DOHH2 (cell line): ENCODE results near the gene DIP2B.

Source experiments
- H3F3A ChIP-seq: fragments of 200-600 bp; sonication (generic), shearing (Covaris generic); 2 replicates; pipeline ENCODE4 v1.6.0; 2016; ENCODE audit warnings: antibody characterized with exemption, mild to moderate bottlenecking; ENCODE audit not compliant: control insufficient read depth, insufficient read depth
- H3K27ac ChIP-seq: fragments of 200-600 bp; sonication (generic); 2 replicates; pipeline ENCODE4 v1.5.1; 2014; ENCODE audit warnings: low read depth, mild to moderate bottlenecking, low read length, moderate library complexity
- H3K27me3 ChIP-seq: fragments of 200-600 bp; sonication (generic); 2 replicates; pipeline ENCODE4 v1.6.1; 2014; ENCODE audit warnings: mild to moderate bottlenecking, low read length, mixed read lengths; ENCODE audit not compliant: control insufficient read depth
- H3K36me3 ChIP-seq: fragments of 200-600 bp; sonication (generic); 2 replicates; pipeline ENCODE4 v1.6.1; 2014; ENCODE audit warnings: mild to moderate bottlenecking, low read length, moderate library complexity, mixed read lengths; ENCODE audit not compliant: control insufficient read depth
- H3K4me1 ChIP-seq: fragments of 200-600 bp; sonication (generic); 2 replicates; pipeline ENCODE4 v1.6.1; 2014; ENCODE audit warnings: mild to moderate bottlenecking, low read length, mixed read lengths; ENCODE audit not compliant: control insufficient read depth
- H3K4me2 ChIP-seq: fragments of 200-600 bp; sonication (generic); 2 replicates; pipeline ENCODE4 v1.6.0; 2014; ENCODE audit warnings: mild to moderate bottlenecking, low read length, moderate library complexity
- H3K4me3 ChIP-seq: fragments of 200-600 bp; sonication (generic); 2 replicates; pipeline ENCODE4 v1.5.1; 2014; ENCODE audit warnings: mild to moderate bottlenecking, low read length, mixed read lengths
- H3K79me2 ChIP-seq: fragments of 200-600 bp; sonication (generic); 2 replicates; pipeline ENCODE4 v1.6.1; 2014; ENCODE audit warnings: mild to moderate bottlenecking, low read length, mixed read lengths; ENCODE audit not compliant: control insufficient read depth
- H3K9me2 ChIP-seq: fragments of 200-600 bp; sonication (generic); replicated peaks from 2 replicates; pipeline ENCODE4 v1.6.1; 2014; ENCODE audit warnings: mild to moderate bottlenecking, low read length, mixed read lengths; ENCODE audit not compliant: control insufficient read depth
- H3K9me3 ChIP-seq: fragments of 200-600 bp; sonication (generic); 2 replicates; pipeline ENCODE4 v1.6.1; 2014; ENCODE audit warnings: antibody characterized with exemption, low read length, mixed read lengths; ENCODE audit not compliant: control insufficient read depth, insufficient read depth
- H4K20me1 ChIP-seq: fragments of 200-600 bp; sonication (generic); 2 replicates; pipeline ENCODE4 v1.6.0; 2014; ENCODE audit warnings: low read depth, mild to moderate bottlenecking, antibody characterized with exemption, low read length, moderate library complexity; ENCODE audit not compliant: control insufficient read depth, insufficient read depth
- EZH2phosphoT487 ChIP-seq: fragments of 200-600 bp; sonication (generic); IDR thresholded peaks from 2 replicates; pipeline ENCODE4 v1.6.1; 2017; ENCODE audit warnings: borderline replicate concordance, mild to moderate bottlenecking, antibody characterized with exemption, low read length, moderate library complexity, mixed read lengths
- TF ChIP-seq, protein P1 (sequence below): fragments of 200-600 bp; sonication (generic); IDR thresholded peaks from one replicate; pipeline ENCODE4 v1.5.1; 2014; ENCODE audit warnings: antibody characterized with exemption, mild to moderate bottlenecking, low read depth, low read length; ENCODE audit not compliant: poor library complexity, severe bottlenecking

The DIP2B gene

DNA sequence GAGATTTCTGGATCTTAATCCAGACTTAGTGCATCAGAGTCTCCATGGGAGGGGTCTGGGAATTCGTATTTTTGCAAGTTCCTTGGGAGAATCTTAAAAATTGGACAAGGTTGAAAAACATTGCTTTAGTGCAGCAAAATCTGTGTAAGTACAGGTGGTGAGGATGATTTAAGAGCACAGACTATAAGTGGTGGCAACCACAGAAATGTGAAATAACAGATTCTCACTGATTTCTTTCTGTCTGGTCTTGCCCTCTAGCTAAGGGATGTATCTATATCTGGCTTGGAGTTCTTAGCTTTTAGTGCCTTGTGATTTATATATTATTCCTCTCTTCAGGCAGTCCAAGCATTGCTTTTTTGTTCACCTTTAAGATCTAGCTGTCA is 116.2 kb downstream of the DIP2B start:
- no peak overlapping the region for H3K27ac ChIP-seq
- TF ChIP-seq, protein P1, sequence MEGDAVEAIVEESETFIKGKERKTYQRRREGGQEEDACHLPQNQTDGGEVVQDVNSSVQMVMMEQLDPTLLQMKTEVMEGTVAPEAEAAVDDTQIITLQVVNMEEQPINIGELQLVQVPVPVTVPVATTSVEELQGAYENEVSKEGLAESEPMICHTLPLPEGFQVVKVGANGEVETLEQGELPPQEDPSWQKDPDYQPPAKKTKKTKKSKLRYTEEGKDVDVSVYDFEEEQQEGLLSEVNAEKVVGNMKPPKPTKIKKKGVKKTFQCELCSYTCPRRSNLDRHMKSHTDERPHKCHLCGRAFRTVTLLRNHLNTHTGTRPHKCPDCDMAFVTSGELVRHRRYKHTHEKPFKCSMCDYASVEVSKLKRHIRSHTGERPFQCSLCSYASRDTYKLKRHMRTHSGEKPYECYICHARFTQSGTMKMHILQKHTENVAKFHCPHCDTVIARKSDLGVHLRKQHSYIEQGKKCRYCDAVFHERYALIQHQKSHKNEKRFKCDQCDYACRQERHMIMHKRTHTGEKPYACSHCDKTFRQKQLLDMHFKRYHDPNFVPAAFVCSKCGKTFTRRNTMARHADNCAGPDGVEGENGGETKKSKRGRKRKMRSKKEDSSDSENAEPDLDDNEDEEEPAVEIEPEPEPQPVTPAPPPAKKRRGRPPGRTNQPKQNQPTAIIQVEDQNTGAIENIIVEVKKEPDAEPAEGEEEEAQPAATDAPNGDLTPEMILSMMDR: no peak
- TF ChIP-seq EZH2phosphoT487: no peak
- H3K9me2 ChIP-seq: no peaks in the 10 kb centered on the region
- H3K27me3 ChIP-seq: no peaks in the 10 kb centered on the region
- no peak overlapping the region for H3K4me3 ChIP-seq
- H3K9me3 ChIP-seq: no peaks in the 10 kb centered on the region
- no peaks in the 10 kb centered on the region for H3K36me3 ChIP-seq
- H3K4me1 ChIP-seq: peaks cover 20% of the 10 kb centered on the region
- H4K20me1 ChIP-seq: no peaks in the 10 kb centered on the region
- peaks cover 10% of the 10 kb centered on the region; the same call in 1 of the 2 replicates for H3K79me2 ChIP-seq
- no peak overlapping the region for H3K4me2 ChIP-seq
- H3F3A ChIP-seq: 0 out of 2 replicates have a peak, but pooled peaks cover 5% of the 10 kb centered on the region

- no peaks in the 10 kb centered on the region for H3K27me3 ChIP-seq
- H4K20me1 ChIP-seq: no peaks in the 10 kb centered on the region
- H3K4me2 ChIP-seq: no peak overlapping the region
- peaks cover 10% of the 10 kb centered on the region; the same call in 1 of the 2 replicates for H3K79me2 ChIP-seq
- H3K9me3 ChIP-seq: no peaks in the 10 kb centered on the region
- peaks cover 26% of the 10 kb centered on the region for H3K4me1 ChIP-seq
- no peaks in the 10 kb centered on the region for H3K36me3 ChIP-seq
- TF ChIP-seq, protein P1: no peak
- TF ChIP-seq EZH2phosphoT487: no peak
- no peak overlapping the region for H3K27ac ChIP-seq
- no peak overlapping the region for H3K4me3 ChIP-seq
- no peaks in the 10 kb centered on the region for H3K9me2 ChIP-seq
- H3F3A ChIP-seq: 0 out of 2 replicates have a peak, but pooled peaks cover 5% of the 10 kb centered on the region
Measured at GRCh38 chr12:50621399-50622300, 116.9 kb downstream of the DIP2B start.

DNA sequence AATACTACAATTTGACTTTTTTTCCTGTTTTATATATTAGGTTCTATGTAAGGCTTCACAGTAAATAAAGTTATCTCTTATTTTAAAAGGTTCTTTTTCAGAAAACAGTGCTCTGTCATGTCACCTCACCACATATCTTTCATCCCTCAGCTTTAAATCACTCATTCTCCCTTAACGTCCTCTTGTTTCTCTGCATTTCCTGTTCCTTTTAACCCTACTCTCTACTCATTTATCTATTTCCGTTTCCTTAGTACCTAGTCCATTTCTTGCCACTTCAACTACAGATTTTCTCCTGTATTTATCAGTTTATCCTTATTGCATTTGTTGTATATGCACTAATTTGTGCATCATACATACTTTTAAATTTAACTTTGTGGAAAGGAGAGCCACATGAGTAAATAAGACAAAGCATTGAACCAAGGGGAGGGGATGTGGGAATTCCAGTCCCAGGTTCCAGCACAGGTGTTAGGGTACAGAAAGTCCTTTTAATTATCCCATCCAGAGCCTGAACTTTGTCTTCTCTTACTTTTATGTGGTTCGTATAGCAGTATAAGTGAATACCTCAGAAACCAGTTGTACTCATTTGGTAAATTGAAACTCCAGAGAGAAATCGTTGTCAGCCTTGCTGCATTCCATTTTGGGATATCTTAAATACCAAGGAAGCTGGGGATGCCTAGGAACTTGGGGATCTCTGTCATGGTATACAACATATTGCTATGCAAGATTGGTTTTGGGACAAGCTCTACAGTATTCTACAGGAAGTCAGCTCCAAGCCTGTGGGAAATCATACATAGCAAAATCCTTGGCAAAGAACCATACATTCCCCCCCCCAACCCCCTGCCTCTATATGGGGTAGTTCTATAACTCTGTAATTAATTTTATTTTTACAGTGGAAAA is 120.5 kb downstream of the DIP2B start:
- no peaks in the 10 kb centered on the region for H4K20me1 ChIP-seq
- H3K36me3 ChIP-seq: no peaks in the 10 kb centered on the region
- 0 out of 2 replicates have a peak, but pooled peaks cover 5% of the 10 kb centered on the region for H3F3A ChIP-seq
- peaks cover 7% of the 10 kb centered on the region; the same call in 1 of the 2 replicates for H3K79me2 ChIP-seq
- peaks cover 26% of the 10 kb centered on the region for H3K4me1 ChIP-seq
- no peaks in the 10 kb centered on the region for H3K9me3 ChIP-seq
- peak overlapping the region; percentile 53 for H3K4me3 ChIP-seq
- no peak for TF ChIP-seq EZH2phosphoT487
- TF ChIP-seq, protein P1: no peak
- H3K27me3 ChIP-seq: no peaks in the 10 kb centered on the region
- H3K4me2 ChIP-seq: peak overlapping the region; percentile 70
- H3K9me2 ChIP-seq: no peaks in the 10 kb centered on the region
- peak overlapping the region; percentile 47 for H3K27ac ChIP-seq
